ENCODE results near the gene DYNC1H1. TPM values are rescaled to one million over a fixed set of nuclear protein-coding genes. Genes with fewer than 3 reads are reported as not detected.
A peak's percentile ranks its signal among the peaks of the same experiment; 100 is the strongest.

The DYNC1H1 gene
- total and polyA plus RNA-seq, 10 donors: 65.9 to 446 (median 351) TPM

GRCh38 chr14:101958418-101959180 lies 5.8 kb upstream of the DYNC1H1 start:
- H3K36me3 ChIP-seq: no peaks in the 10 kb centered on the region
- 79 to 87% (median 82%) methylated on average over 11 of the region's 11 CpGs for WGBS, 5 donors
- DNase-seq: no peak
- intact Hi-C loops (cut with DNase I; ENCODE audit: low total_unique reads): no loop called here
- no peak overlapping the region for H3K27ac ChIP-seq
- TF ChIP-seq, protein P1, sequence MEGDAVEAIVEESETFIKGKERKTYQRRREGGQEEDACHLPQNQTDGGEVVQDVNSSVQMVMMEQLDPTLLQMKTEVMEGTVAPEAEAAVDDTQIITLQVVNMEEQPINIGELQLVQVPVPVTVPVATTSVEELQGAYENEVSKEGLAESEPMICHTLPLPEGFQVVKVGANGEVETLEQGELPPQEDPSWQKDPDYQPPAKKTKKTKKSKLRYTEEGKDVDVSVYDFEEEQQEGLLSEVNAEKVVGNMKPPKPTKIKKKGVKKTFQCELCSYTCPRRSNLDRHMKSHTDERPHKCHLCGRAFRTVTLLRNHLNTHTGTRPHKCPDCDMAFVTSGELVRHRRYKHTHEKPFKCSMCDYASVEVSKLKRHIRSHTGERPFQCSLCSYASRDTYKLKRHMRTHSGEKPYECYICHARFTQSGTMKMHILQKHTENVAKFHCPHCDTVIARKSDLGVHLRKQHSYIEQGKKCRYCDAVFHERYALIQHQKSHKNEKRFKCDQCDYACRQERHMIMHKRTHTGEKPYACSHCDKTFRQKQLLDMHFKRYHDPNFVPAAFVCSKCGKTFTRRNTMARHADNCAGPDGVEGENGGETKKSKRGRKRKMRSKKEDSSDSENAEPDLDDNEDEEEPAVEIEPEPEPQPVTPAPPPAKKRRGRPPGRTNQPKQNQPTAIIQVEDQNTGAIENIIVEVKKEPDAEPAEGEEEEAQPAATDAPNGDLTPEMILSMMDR (IDR thresholded peaks at IDR 0.05 in 8 of 11, conservative IDR thresholded peaks at IDR 0.05 in 3 of 11): no peak
- TF ChIP-seq POLR2A (IDR thresholded peaks at IDR 0.05) (no peak), POLR2AphosphoS5 (IDR thresholded peaks at IDR 0.05) (no peak)
- no peak overlapping the region for H3K4me3 ChIP-seq
- no peaks in the 10 kb centered on the region for H3K9me3 ChIP-seq
- H3K27me3 ChIP-seq (replicated peaks in 1 of 7): no peaks in the 10 kb centered on the region
- H3K4me1 ChIP-seq: peaks cover 0 to 24% (median 10%) of the 10 kb centered on the region in 6 donors

GRCh38 chr14:101959277-101959676 lies 5.1 kb upstream of the DYNC1H1 start:
- H3K27ac ChIP-seq: no peak overlapping the region
- no peak for TF ChIP-seq POLR2A (IDR thresholded peaks at IDR 0.05)
- TF ChIP-seq POLR2AphosphoS5 (IDR thresholded peaks at IDR 0.05): no peak
- H3K9me3 ChIP-seq: no peaks in the 10 kb centered on the region
- H3K36me3 ChIP-seq: no peaks in the 10 kb centered on the region
- intact Hi-C loops (cut with DNase I; ENCODE audit: low total_unique reads): no loop called here
- H3K4me1 ChIP-seq: peaks cover 0 to 30% (median 16%) of the 10 kb centered on the region in 6 donors
- 78 to 92% (median 90%) methylated on average over 2 of the region's 2 CpGs for WGBS, 5 donors
- H3K4me3 ChIP-seq: no peak overlapping the region
- H3K27me3 ChIP-seq (replicated peaks in 1 of 7): no peaks in the 10 kb centered on the region
- DNase-seq: no peak

- no peak for TF ChIP-seq POLR2AphosphoS5 (IDR thresholded peaks at IDR 0.05)
- TF ChIP-seq, protein P1 (IDR thresholded peaks at IDR 0.05 in 8 of 11, conservative IDR thresholded peaks at IDR 0.05 in 3 of 11): peak in 2 of 11 experiments; percentile 11 to 22
- DNase-seq: peak; percentile 69
- intact Hi-C loops (cut with DNase I; ENCODE audit: low total_unique reads): loop anchor here (5.0 to 10.0 kb wide), 2 partner anchors 127 to 255 kb away; partner anchors contain the start of gene HSP90AA1
- Histone ChIP-seq H3K27ac (no peak overlapping the region), H3K9me3 (no peaks in the 10 kb centered on the region), H3K4me3 (no peak overlapping the region), H3K27me3 (replicated peaks in 1 of 7) (no peaks in the 10 kb centered on the region), H3K4me1 (peaks cover 0 to 32% (median 16%) of the 10 kb centered on the region in 6 donors), H3K36me3 (no peaks in the 10 kb centered on the region)
- WGBS, 5 donors: 55 to 61% (median 57%) methylated on average over 13 of the region's 13 CpGs
These were observed 4.1 kb upstream of the DYNC1H1 start for GRCh38 chr14:101960225-101960624.

DNA sequence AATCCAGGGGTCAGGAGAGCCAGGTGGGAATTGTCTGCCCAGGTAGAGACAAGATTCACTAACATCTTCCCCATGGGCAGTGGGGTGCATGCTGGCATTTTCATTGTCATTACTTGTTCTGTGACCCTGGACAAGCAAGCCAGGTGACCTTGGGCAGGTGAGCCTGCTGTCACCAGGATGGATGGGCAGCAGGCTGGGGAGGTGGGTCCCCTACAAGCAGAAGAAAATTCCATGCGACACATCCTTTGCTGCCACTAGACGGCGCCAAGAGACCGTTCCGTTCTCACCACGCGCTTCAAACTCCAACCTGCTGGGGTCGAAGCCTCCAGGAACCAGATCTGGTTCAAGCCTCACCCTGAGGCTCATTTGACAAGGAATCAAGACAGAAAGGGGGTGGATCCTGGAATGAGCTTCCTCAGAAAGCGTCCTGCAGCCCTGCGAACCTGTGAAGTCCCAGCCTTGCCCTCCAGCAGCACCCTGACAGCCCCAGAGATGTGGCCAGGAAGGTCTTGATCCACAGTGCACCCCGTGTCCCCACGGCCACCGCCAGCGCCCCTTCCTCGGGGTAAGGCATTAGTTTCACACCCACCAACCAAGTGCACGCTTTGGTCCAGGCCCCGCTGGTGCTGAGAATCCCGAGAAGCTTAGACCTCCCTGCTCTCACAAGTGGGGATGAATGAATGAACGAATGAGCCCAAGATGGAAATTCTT lies 3.2 kb upstream of the DYNC1H1 start:
- 29 to 39% (median 32%) methylated on average over 16 to 19 of the region's 19 CpGs for WGBS, 5 donors
- TF ChIP-seq, protein P1 (IDR thresholded peaks at IDR 0.05 in 8 of 11, conservative IDR thresholded peaks at IDR 0.05 in 3 of 11): peak; percentile 68 to 92 (median 83)
- TF ChIP-seq POLR2AphosphoS5 (IDR thresholded peaks at IDR 0.05): peak in 2 of 3 donors; percentile 42 to 65
- no peak for TF ChIP-seq POLR2A (IDR thresholded peaks at IDR 0.05)

More for the DNA sequence above, 3.2 kb upstream of the DYNC1H1 start:
- Histone ChIP-seq H3K27me3 (replicated peaks in 1 of 7) (no peaks in the 10 kb centered on the region), H3K36me3 (no peaks in the 10 kb centered on the region), H3K27ac (no peak overlapping the region), H3K4me3 (no peak overlapping the region), H3K4me1 (peaks cover 7 to 41% (median 25%) of the 10 kb centered on the region in 6 donors), H3K9me3 (no peaks in the 10 kb centered on the region)
- DNase-seq: peak; percentile 91
- intact Hi-C loops (cut with DNase I; ENCODE audit: low total_unique reads): loop anchor here (5.0 to 10.0 kb wide), 2 partner anchors 126 to 256 kb away; partner anchors contain the start of gene HSP90AA1

All from spleen (tissue), 11 donors.